ENCODE measurements around the gene CAPNS1. TPM values are rescaled to one million over a fixed set of nuclear protein-coding genes. Genes with fewer than 3 reads are reported as not detected.

CAPNS1 gene
- total RNA-seq, 1 donor = 400 TPM

- Histone ChIP-seq H4K20me1 (ENCODE audit: insufficient read depth, low read length) (no peaks in the 10 kb centered on the region), H3K27me3 (ENCODE audit: insufficient read depth, low read length) (no peaks in the 10 kb centered on the region), H3K36me3 (ENCODE audit: insufficient read depth, low read length) (peaks cover 12% of the 10 kb centered on the region), H3K9me3 (ENCODE audit: low read depth, low read length) (no peaks in the 10 kb centered on the region), H3K27ac (ENCODE audit: low read depth, low read length) (no peak overlapping the region), H2AFZ (ENCODE audit: low read length) (no peak overlapping the region), H3K79me2 (ENCODE audit: insufficient read depth, low read length) (no peaks in the 10 kb centered on the region), H3K4me3 (ENCODE audit: insufficient read depth, low read length) (no peak overlapping the region), H3K4me2 (ENCODE audit: insufficient read depth, low read length) (no peak overlapping the region), H3K4me1 (ENCODE audit: insufficient read depth, low read length) (no peaks in the 10 kb centered on the region)
- no peak for TF ChIP-seq CTCF (IDR thresholded peaks at IDR 0.05; ENCODE audit: extremely low read depth, low read depth, low read length)
- no peak for DNase-seq (ENCODE audit: insufficient read length, low spot score, missing footprints)
These were observed 33.4 kb upstream of the CAPNS1 start for GRCh38 chr19:36106441-36106840.

GRCh38 chr19:36106991-36107390 lies 32.9 kb upstream of the CAPNS1 start:
- Histone ChIP-seq H3K4me2 (ENCODE audit: insufficient read depth, low read length) (no peak overlapping the region), H3K4me3 (ENCODE audit: insufficient read depth, low read length) (no peak overlapping the region), H2AFZ (ENCODE audit: low read length) (no peak overlapping the region), H3K27ac (ENCODE audit: low read depth, low read length) (no peak overlapping the region), H4K20me1 (ENCODE audit: insufficient read depth, low read length) (no peaks in the 10 kb centered on the region), H3K27me3 (ENCODE audit: insufficient read depth, low read length) (no peaks in the 10 kb centered on the region), H3K4me1 (ENCODE audit: insufficient read depth, low read length) (no peaks in the 10 kb centered on the region), H3K79me2 (ENCODE audit: insufficient read depth, low read length) (no peaks in the 10 kb centered on the region), H3K9me3 (ENCODE audit: low read depth, low read length) (no peaks in the 10 kb centered on the region), H3K36me3 (ENCODE audit: insufficient read depth, low read length) (peaks cover 9% of the 10 kb centered on the region)
- DNase-seq (ENCODE audit: insufficient read length, low spot score, missing footprints) = no peak
- no peak for TF ChIP-seq CTCF (IDR thresholded peaks at IDR 0.05; ENCODE audit: extremely low read depth, low read depth, low read length)

GRCh38 chr19:36108684-36109083 lies 31.2 kb upstream of the CAPNS1 start:
- Histone ChIP-seq H3K4me2 (ENCODE audit: insufficient read depth, low read length) (no peak overlapping the region), H4K20me1 (ENCODE audit: insufficient read depth, low read length) (no peaks in the 10 kb centered on the region), H3K27me3 (ENCODE audit: insufficient read depth, low read length) (no peaks in the 10 kb centered on the region), H3K79me2 (ENCODE audit: insufficient read depth, low read length) (no peaks in the 10 kb centered on the region), H2AFZ (ENCODE audit: low read length) (no peak overlapping the region), H3K9me3 (ENCODE audit: low read depth, low read length) (no peaks in the 10 kb centered on the region), H3K27ac (ENCODE audit: low read depth, low read length) (no peak overlapping the region), H3K36me3 (ENCODE audit: insufficient read depth, low read length) (peaks cover 20% of the 10 kb centered on the region), H3K4me1 (ENCODE audit: insufficient read depth, low read length) (peaks cover 5% of the 10 kb centered on the region), H3K4me3 (ENCODE audit: insufficient read depth, low read length) (no peak overlapping the region)
- no peak for DNase-seq (ENCODE audit: insufficient read length, low spot score, missing footprints)
- no peak for TF ChIP-seq CTCF (IDR thresholded peaks at IDR 0.05; ENCODE audit: extremely low read depth, low read depth, low read length)

GRCh38 chr19:36110487-36111199 lies 29.2 kb upstream of the CAPNS1 start, which contains the start of gene OVOL3:
Gene OVOL3 (plus strand): TSS chr19:36111143. CDS start chr19:36111203, 60 bp downstream.
- Histone ChIP-seq H4K20me1 (ENCODE audit: insufficient read depth, low read length) (no peaks in the 10 kb centered on the region), H3K79me2 (ENCODE audit: insufficient read depth, low read length) (peaks cover 9% of the 10 kb centered on the region), H3K9me3 (ENCODE audit: low read depth, low read length) (no peaks in the 10 kb centered on the region), H3K27me3 (ENCODE audit: insufficient read depth, low read length) (no peaks in the 10 kb centered on the region), H2AFZ (ENCODE audit: low read length) (no peak within 1 kb of the TSS), H3K4me3 (ENCODE audit: insufficient read depth, low read length) (no peak within 1 kb of the TSS), H3K4me2 (ENCODE audit: insufficient read depth, low read length) (no peak within 1 kb of the TSS), H3K4me1 (ENCODE audit: insufficient read depth, low read length) (peaks cover 9% of the 10 kb centered on the region), H3K27ac (ENCODE audit: low read depth, low read length) (no peak within 1 kb of the TSS), H3K36me3 (ENCODE audit: insufficient read depth, low read length) (peaks cover 11% of the 10 kb centered on the region)
- no peak for DNase-seq (ENCODE audit: insufficient read length, low spot score, missing footprints)
- TF ChIP-seq CTCF (IDR thresholded peaks at IDR 0.05; ENCODE audit: extremely low read depth, low read depth, low read length) = no peak

Data from osteoblast (primary cell).